ENCODE data around the gene EXO1. TPM values are rescaled to one million over a fixed set of nuclear protein-coding genes. Genes with fewer than 3 reads are reported as not detected.

Gene EXO1
- polyA plus RNA-seq, 3 donors = 0.06 to 0.11 (median 0.10) TPM

DNA sequence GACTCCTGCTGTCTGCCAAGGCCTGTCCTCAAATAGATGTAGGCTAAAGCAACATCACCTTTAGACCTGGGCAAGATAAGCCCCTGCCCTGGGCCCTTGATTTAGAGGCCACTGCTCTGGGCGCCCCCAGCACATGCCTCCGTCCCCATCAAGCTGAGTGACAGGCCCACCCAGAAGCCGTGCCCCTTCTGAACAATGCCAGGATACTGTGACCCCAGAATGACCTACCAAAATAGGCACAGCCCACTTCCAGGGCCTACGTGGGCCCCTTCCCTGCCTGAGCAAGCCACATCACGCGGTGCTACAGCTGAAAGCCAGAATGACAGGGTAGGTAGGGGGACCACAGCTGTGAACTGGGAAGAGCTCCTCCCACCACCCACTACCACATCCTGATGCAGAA is 84.8 kb downstream of the EXO1 start:
- 47 to 67% (median 66%) methylated on average over 6 of the region's 6 CpGs for WGBS, 3 donors
- no peak overlapping the region for H3K27ac ChIP-seq (ENCODE audit: low read depth, low read length)

DNA sequence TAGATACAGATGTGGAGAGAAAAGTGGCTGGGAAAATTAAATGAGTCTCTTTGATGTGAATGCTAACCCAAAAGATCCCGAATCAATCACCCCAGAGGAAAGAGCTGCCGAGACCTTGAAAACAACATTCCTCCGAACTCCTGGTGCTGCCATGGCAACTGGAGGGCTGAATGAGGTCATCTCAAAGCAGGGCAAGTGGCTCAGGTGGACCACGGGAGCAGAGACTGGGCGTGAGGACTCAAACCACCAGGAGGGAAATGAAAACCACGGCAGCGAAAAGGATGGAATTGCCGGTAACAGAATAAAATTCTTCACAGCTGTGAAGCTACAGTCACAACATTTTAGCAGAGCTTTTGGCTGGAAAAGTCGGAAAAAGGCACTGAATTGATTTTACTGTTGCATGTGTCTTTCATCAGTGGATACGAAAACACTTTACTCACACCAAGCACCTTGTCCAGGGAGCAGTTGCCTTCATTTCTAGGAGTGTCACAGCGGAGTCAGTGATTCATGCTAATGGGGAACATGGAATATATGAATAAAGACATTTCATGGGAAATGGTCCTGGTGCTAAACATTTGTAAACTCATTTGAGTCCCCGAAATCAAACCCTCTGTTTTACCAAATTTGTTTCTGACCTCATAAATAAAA is 86.3 kb downstream of the EXO1 start:
- 24 to 41% (median 41%) methylated on average over 12 of the region's 12 CpGs for WGBS, 3 donors
- no peak overlapping the region for H3K27ac ChIP-seq (ENCODE audit: low read depth, low read length)

DNA sequence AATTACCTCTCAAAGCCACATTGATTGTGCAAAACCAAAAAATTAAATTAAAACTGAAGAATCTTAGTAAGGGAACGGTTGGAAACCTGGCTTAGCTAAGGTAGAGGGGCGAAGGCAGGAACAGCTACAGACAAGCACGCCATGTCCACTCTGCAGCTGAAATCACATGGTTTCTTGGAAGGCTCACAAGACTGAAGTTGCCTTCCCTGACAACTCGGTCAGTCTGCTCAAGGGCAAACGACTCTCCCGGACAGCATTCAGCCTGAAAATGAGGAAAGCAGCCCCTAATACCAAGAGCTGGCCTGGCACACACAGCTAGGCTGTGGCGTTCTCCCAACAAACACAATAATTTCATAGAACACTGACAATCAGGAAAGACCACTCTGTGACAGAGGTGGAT is 86.9 kb downstream of the EXO1 start:
- 63 to 76% (median 71%) methylated on average over 7 of the region's 7 CpGs for WGBS, 3 donors

More for the DNA sequence above, 86.9 kb downstream of the EXO1 start:
- H3K27ac ChIP-seq (ENCODE audit: low read depth, low read length) = no peak overlapping the region

Other genes with a start within 250 kb of the EXO1 start
- 1 to 10 TPM in 2 of 3 donors, under 1 TPM in 1; 0.79 to 1.9 (median 1.3) TPM for gene CHML, start 207.8 kb upstream of the EXO1 start, polyA plus RNA-seq
- 1 to 10 TPM; 4.8 to 9.1 (median 5.1) TPM for gene OPN3, start 207.8 kb upstream of the EXO1 start, polyA plus RNA-seq
- not detected for gene WDR64, start 195.9 kb upstream of the EXO1 start, polyA plus RNA-seq
- gene BECN2, start 109.6 kb downstream of the EXO1 start, polyA plus RNA-seq = not detected
- 10 to 100 TPM in 1 of 3 donors, 1 to 10 TPM in 1, under 1 TPM in 1; 0.59 to 19.1 (median 5.7) TPM for gene MAP1LC3C, start 150.9 kb downstream of the EXO1 start, polyA plus RNA-seq

Measured in adipose tissue (tissue), 3 donors.